Karpas-422 (cell line): ENCODE results near the gene CDR2L. TPM values are rescaled to one million over a fixed set of nuclear protein-coding genes. Genes with fewer than 3 reads are reported as not detected.
"Not testable (repeated sequence)": the region's sequence is repeated elsewhere in the genome, so short reads cannot be mapped to it uniquely, and the experiment has no call there.

Source experiments
- DNase-seq: peaks from one replicate; pipeline ENCODE4 v3.0.0-alpha.2; 2015
- H2AFZ ChIP-seq: fragments of 200-600 bp; sonication (generic); 2 replicates; pipeline ENCODE4 v1.6.1; 2014; ENCODE audit warnings: antibody characterized with exemption, low read length, mixed read lengths
- H3K27ac ChIP-seq: fragments of 200-600 bp; sonication (generic); 2 replicates; pipeline ENCODE4 v1.5.1; 2014; ENCODE audit warnings: mild to moderate bottlenecking, low read length, moderate library complexity
- H3K27me3 ChIP-seq: fragments of 200-600 bp; sonication (generic); 2 replicates; pipeline ENCODE4 v1.6.1; 2014; ENCODE audit warnings: low read length, mixed read lengths
- H3K36me3 ChIP-seq: fragments of 200-600 bp; sonication (generic); 2 replicates; pipeline ENCODE4 v1.6.1; 2014; ENCODE audit warnings: low read length, mixed read lengths; ENCODE audit not compliant: insufficient read depth
- H3K4me1 ChIP-seq: fragments of 200-600 bp; sonication (generic); 2 replicates; pipeline ENCODE4 v1.6.1; 2014; ENCODE audit warnings: mild to moderate bottlenecking, low read length, mixed read lengths
- H3K4me2 ChIP-seq: fragments of 200-600 bp; sonication (generic); 2 replicates; pipeline ENCODE4 v1.6.1; 2014; ENCODE audit warnings: low read length, low read depth, mild to moderate bottlenecking; ENCODE audit not compliant: poor library complexity, severe bottlenecking
- H3K4me3 ChIP-seq: fragments of 200-600 bp; sonication (generic); 2 replicates; pipeline ENCODE4 v1.5.1; 2014; ENCODE audit warnings: mild to moderate bottlenecking, antibody characterized with exemption, low read length, mixed read lengths
- H3K79me2 ChIP-seq: fragments of 200-600 bp; sonication (generic); 2 replicates; pipeline ENCODE4 v1.6.1; 2014; ENCODE audit warnings: mild to moderate bottlenecking, low read length, mixed read lengths
- H3K9ac ChIP-seq: fragments of 200-600 bp; sonication (generic); 2 replicates; pipeline ENCODE4 v1.6.0; 2014; ENCODE audit warnings: low read length
- H3K9me2 ChIP-seq: fragments of 200-600 bp; sonication (generic), shearing (Covaris generic); replicated peaks from 2 replicates; pipeline ENCODE4 v1.6.0; 2014; ENCODE audit warnings: mild to moderate bottlenecking, low read length, moderate library complexity; ENCODE audit not compliant: insufficient read depth
- H3K9me3 ChIP-seq: fragments of 300-700, 200-600 bp; sonication (generic); 2 replicates; pipeline ENCODE4 v1.6.1; 2014; ENCODE audit warnings: low read length, mixed read lengths
- H4K20me1 ChIP-seq: fragments of 200-600 bp; sonication (generic); 2 replicates; pipeline ENCODE4 v1.6.1; 2014; ENCODE audit warnings: mild to moderate bottlenecking, antibody characterized with exemption, low read length, low read depth; ENCODE audit not compliant: insufficient read depth
- total RNA-seq: library from RNA; depleted of rRNA; stranded (reverse); fragments of >200 nt; shearing (Covaris generic); gene quantifications from 2 replicates; pipeline ENCODE4 v1.2.3, GENCODE V29; 2014; ENCODE audit warnings: low replicate concordance

CDR2L gene
- total RNA-seq, 1 experiment from 2014 or later, result not detected

DNA sequence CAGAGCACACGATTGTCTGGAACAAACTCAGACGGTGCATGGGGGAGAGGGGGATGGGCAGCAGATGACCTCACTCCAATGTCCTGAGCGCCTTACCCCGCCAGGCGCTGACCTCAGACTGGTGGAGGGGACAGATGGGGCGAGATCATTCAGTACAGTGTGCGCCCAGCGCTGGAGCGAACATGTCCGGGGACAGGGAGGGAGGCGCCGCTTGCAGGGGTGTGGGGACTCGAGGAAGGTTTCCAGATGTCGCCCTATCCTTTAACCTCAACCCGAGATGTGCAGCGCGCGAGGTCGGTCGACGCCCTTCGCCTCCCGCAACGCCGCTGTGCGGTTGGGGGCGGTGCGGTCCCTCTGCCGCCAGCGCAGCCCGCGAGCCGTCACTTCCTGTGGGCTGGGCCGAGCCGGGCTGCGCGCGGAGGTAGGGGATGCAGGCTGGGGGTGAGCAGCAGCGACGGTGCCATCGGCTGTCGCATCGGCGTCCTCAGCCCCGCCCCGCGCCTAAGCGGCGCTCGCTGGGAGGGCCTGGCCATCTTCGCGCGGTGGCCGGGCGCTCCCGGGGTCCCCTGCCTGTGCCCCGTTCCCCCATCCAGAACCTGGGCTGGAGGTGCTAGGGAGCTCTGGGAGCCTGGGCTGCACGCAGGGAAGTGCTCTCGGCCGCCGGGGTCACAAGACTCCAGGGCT lies 5.3 kb upstream of the CDR2L start:
- H2AFZ ChIP-seq, result peak overlapping the region; percentile 100
- peaks cover 16% of the 10 kb centered on the region for H3K4me1 ChIP-seq
- no peaks in the 10 kb centered on the region for H3K27me3 ChIP-seq
- no peaks in the 10 kb centered on the region for H3K9me3 ChIP-seq
- peak overlapping the region; percentile 80 for H3K4me3 ChIP-seq
- H3K36me3 ChIP-seq, result no peaks in the 10 kb centered on the region
- no peaks in the 10 kb centered on the region for H4K20me1 ChIP-seq
- peak overlapping the region; percentile 87 for H3K9ac ChIP-seq
- H3K4me2 ChIP-seq, result peak overlapping the region; percentile 96
- no peak overlapping the region for H3K27ac ChIP-seq
- no peaks in the 10 kb centered on the region for H3K79me2 ChIP-seq
- peak; percentile 91 for DNase-seq
- no peaks in the 10 kb centered on the region for H3K9me2 ChIP-seq

DNA sequence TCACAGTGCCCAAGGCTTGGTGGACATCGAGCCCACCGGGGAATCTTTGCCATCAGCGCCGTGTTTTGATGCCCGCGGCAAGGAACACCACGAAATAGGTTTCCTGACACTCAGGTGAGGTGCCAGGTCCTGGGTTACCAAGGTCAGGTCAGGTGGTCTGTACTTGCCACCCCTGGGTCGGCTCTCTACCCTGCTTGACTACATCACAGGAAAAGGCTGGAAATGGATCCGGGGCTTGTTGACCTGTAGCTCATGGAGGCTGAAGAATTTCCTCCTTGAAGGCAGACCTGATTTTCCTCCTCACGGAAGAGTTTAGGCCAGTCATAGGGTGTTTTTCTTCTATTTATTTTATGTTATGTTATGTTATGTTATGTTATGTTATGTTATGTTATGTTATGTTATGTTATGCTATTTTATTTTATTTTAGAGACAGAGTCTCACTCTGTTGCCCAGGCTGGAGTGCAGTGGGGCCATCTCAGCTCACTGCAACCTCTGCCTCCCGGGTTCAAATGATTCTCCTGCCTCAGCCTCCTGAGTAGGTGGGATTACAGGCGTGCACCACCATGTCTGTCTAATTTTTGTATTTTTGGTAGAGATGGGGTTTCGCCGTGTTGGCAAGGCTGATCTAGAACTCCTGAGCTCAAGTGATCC lies 4.6 kb upstream of the CDR2L start:
- H3K36me3 ChIP-seq, H3K79me2 ChIP-seq, H3K9me3 ChIP-seq, H4K20me1 ChIP-seq, DNase-seq, H3K27me3 ChIP-seq, H3K9me2 ChIP-seq, H3K27ac ChIP-seq: not testable (repeated sequence)
- Histone ChIP-seq H3K4me3 (peak overlapping the region; percentile 80), H3K4me1 (peaks cover 16% of the 10 kb centered on the region), H3K4me2 (peak overlapping the region; percentile 96), H2AFZ (peak overlapping the region; percentile 100), H3K9ac (peak overlapping the region; percentile 87)

DNA sequence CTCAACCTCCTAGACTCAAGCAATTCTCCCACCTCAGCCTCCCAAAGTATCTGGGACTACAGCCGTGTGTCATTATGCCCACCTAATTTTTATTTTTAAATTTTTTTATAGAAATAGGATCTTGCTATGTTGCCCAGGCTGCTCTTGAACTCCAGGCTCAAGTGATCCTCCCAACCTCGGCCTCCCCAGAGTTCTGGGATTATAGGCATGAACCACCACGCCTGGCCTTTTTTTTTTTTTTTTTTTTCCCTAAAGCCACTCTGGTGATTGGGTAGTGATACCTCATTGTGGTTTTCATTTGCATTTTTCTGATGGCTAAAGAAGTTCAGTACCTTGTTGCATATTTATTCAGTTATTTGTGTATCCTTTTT lies 1.2 kb upstream of the CDR2L start:
- H3K4me3 ChIP-seq, result no peak overlapping the region
- H3K4me1 ChIP-seq, result peaks cover 14% of the 10 kb centered on the region
- H3K4me2 ChIP-seq, result no peak overlapping the region
- H3K9me2 ChIP-seq, result no peaks in the 10 kb centered on the region
- H2AFZ ChIP-seq, result no peak overlapping the region
- no peaks in the 10 kb centered on the region for H3K79me2 ChIP-seq
- H3K9ac ChIP-seq, result no peak overlapping the region
- no peaks in the 10 kb centered on the region for H3K9me3 ChIP-seq
- no peak for DNase-seq
- no peak overlapping the region for H3K27ac ChIP-seq
- no peaks in the 10 kb centered on the region for H3K36me3 ChIP-seq
- H3K27me3 ChIP-seq, result no peaks in the 10 kb centered on the region
- no peaks in the 10 kb centered on the region for H4K20me1 ChIP-seq

DNA sequence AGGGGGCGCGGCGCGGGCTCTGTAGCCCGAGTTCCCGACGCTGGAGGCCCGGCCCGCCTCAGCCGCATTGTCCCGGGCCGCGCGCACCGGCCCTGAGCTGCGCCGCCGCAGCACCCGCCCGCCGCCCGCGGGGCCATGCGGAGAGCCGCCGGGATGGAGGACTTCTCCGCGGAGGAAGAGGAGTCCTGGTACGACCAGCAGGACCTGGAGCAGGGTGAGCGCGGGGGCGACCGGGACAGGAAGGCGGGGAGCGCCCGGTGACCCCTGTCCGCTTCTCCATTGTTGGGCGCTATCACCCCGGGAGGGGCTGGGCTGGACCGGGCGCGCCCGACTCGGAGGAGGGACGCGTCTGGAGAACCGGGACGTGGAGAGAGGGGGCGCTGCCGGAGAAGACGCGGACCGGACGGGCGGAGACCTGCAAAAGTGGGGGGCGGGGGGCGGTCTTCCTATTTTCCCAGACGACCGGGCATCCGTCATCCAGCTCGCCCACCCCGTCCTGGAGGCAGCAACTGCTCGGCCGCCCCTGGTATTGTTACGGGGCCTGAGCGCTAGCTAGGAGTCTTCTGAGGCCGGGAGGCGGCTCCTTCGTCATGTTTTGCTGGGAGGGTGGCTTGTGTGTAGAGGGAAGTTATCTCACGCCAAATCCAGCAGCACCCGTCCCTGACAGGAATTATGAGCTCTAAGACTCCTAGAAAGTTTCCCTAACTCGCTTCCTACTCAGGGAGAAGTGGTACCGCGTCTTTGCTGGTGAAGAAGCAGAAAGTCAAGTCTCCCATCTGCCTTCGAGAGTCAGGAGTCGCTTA lies 678 bp downstream of the CDR2L start:
- Histone ChIP-seq H3K79me2 (no peaks in the 10 kb centered on the region), H3K36me3 (no peaks in the 10 kb centered on the region), H2AFZ (no peak overlapping the region), H3K27me3 (no peaks in the 10 kb centered on the region), H3K27ac (no peak overlapping the region), H3K9me3 (no peaks in the 10 kb centered on the region), H3K4me2 (no peak overlapping the region), H3K4me3 (no peak overlapping the region), H3K4me1 (no peaks in the 10 kb centered on the region), H3K9ac (no peak overlapping the region), H4K20me1 (no peaks in the 10 kb centered on the region), H3K9me2 (no peaks in the 10 kb centered on the region)
- no peak for DNase-seq

- no peaks in the 10 kb centered on the region for H3K9me3 ChIP-seq
- no peak for DNase-seq
- H2AFZ ChIP-seq, result no peak overlapping the region
- H3K79me2 ChIP-seq, result no peaks in the 10 kb centered on the region
- H4K20me1 ChIP-seq, result no peaks in the 10 kb centered on the region
- H3K27me3 ChIP-seq, result no peaks in the 10 kb centered on the region
- no peaks in the 10 kb centered on the region for H3K4me1 ChIP-seq
- no peak overlapping the region for H3K9ac ChIP-seq
- no peak overlapping the region for H3K4me2 ChIP-seq
- H3K36me3 ChIP-seq, result no peaks in the 10 kb centered on the region
- H3K4me3 ChIP-seq, result no peak overlapping the region
- no peak overlapping the region for H3K27ac ChIP-seq
- H3K9me2 ChIP-seq, result no peaks in the 10 kb centered on the region
These were observed 3.2 kb downstream of the CDR2L start for GRCh38 chr17:74990581-74991105.

DNA sequence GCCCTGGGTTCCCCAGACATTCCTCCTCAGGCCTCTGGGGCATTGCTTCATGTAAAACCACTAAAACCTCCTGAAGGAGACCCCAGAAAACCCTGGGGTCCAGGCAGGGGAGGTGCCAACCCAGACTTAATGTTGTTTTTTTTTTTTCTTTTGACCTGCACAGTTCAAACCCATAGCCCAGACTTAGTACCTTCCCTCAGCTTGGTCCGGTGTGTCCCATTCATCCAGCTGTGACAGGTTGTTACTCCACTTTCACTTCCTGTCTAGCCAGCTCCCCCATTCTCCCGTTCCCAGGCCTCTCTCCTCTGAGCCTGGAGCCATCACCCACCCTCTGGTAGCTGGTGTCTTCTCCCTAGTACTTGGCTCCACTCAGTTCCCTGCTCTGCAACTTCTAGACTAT lies 4.8 kb downstream of the CDR2L start:
- DNase-seq, result no peak
- Histone ChIP-seq H3K4me3 (no peak overlapping the region), H2AFZ (no peak overlapping the region), H3K4me2 (no peak overlapping the region), H3K9me3 (no peaks in the 10 kb centered on the region), H3K79me2 (no peaks in the 10 kb centered on the region), H3K27me3 (no peaks in the 10 kb centered on the region), H3K36me3 (no peaks in the 10 kb centered on the region), H3K4me1 (no peaks in the 10 kb centered on the region), H3K27ac (no peak overlapping the region), H3K9me2 (no peaks in the 10 kb centered on the region), H4K20me1 (no peaks in the 10 kb centered on the region), H3K9ac (no peak overlapping the region)

DNA sequence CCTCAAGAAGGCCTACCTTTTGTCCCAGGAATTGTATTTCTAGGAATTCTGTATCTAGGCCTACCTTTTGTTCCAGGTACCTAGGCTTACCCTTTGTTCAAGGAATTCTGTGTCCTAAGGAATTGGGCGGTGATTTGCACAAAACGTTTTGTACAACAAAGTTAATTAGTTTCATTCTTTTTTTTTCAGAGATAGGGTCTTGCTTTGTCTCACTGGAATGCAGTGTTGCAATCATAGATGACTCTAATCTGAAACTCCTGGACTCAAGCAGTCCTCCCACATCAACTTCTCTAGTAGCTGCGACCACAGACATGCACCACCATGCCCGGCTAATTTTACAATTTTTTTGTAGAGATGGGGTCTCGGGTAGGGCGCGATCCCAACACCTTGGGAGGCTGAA lies 7.0 kb downstream of the CDR2L start:
- Histone ChIP-seq H4K20me1 (no peaks in the 10 kb centered on the region), H3K36me3 (no peaks in the 10 kb centered on the region), H3K27ac (no peak overlapping the region), H3K4me2 (no peak overlapping the region), H3K27me3 (no peaks in the 10 kb centered on the region), H3K4me1 (no peaks in the 10 kb centered on the region), H3K9me2 (no peaks in the 10 kb centered on the region), H3K4me3 (no peak overlapping the region), H3K9ac (no peak overlapping the region), H3K9me3 (no peaks in the 10 kb centered on the region), H2AFZ (no peak overlapping the region), H3K79me2 (no peaks in the 10 kb centered on the region)
- no peak for DNase-seq

GRCh38 chr17:74995847-74996246 lies 8.4 kb downstream of the CDR2L start:
- H3K36me3 ChIP-seq, result no peaks in the 10 kb centered on the region
- no peaks in the 10 kb centered on the region for H3K9me2 ChIP-seq
- no peaks in the 10 kb centered on the region for H3K79me2 ChIP-seq
- DNase-seq, result no peak
- H3K9me3 ChIP-seq, result no peaks in the 10 kb centered on the region
- no peak overlapping the region for H3K4me2 ChIP-seq
- no peaks in the 10 kb centered on the region for H3K4me1 ChIP-seq
- no peak overlapping the region for H2AFZ ChIP-seq
- H3K4me3 ChIP-seq, result no peak overlapping the region
- no peaks in the 10 kb centered on the region for H3K27me3 ChIP-seq
- no peak overlapping the region for H3K27ac ChIP-seq
- H3K9ac ChIP-seq, result no peak overlapping the region
- H4K20me1 ChIP-seq, result no peaks in the 10 kb centered on the region
